ENCODE results near the gene PRDM15.

The PRDM15 gene

GRCh38 chr21:41898998-41899397 is 19.9 kb upstream of the PRDM15 start:
- Histone ChIP-seq H3K36me3 (ENCODE audit: insufficient read depth, low read length) (no peaks in the 10 kb centered on the region; the same call in 1 of the 2 replicates), H3K4me1 (ENCODE audit: insufficient read depth, low read length) (peaks cover 23% of the 10 kb centered on the region), H3K9ac (ENCODE audit: low read depth, low read length) (no peak overlapping the region)

GRCh38 chr21:41897700-41898099 is 18.6 kb upstream of the PRDM15 start:
- Histone ChIP-seq H3K36me3 (ENCODE audit: insufficient read depth, low read length) (no peaks in the 10 kb centered on the region; the same call in 1 of the 2 replicates), H3K4me1 (ENCODE audit: insufficient read depth, low read length) (peaks cover 23% of the 10 kb centered on the region), H3K9ac (ENCODE audit: low read depth, low read length) (no peak overlapping the region), H3K9me3 (ENCODE audit: control insufficient read depth, insufficient read depth, low read length) (no peaks in the 10 kb centered on the region)

More at GRCh38 chr21:41898998-41899397, 19.9 kb upstream of the PRDM15 start:
- no peaks in the 10 kb centered on the region for H3K9me3 ChIP-seq (ENCODE audit: control insufficient read depth, insufficient read depth, low read length)

GRCh38 chr21:41897047-41897669 is 18.0 kb upstream of the PRDM15 start:
- no peaks in the 10 kb centered on the region; the same call in 1 of the 2 replicates for H3K36me3 ChIP-seq (ENCODE audit: insufficient read depth, low read length)
- H3K4me1 ChIP-seq (ENCODE audit: insufficient read depth, low read length) = peaks cover 23% of the 10 kb centered on the region
- no peaks in the 10 kb centered on the region for H3K9me3 ChIP-seq (ENCODE audit: control insufficient read depth, insufficient read depth, low read length)
- H3K9ac ChIP-seq (ENCODE audit: low read depth, low read length) = no peak overlapping the region

GRCh38 chr21:41895643-41896493 is 16.7 kb upstream of the PRDM15 start:
- peaks cover 23% of the 10 kb centered on the region for H3K4me1 ChIP-seq (ENCODE audit: insufficient read depth, low read length)

DNA sequence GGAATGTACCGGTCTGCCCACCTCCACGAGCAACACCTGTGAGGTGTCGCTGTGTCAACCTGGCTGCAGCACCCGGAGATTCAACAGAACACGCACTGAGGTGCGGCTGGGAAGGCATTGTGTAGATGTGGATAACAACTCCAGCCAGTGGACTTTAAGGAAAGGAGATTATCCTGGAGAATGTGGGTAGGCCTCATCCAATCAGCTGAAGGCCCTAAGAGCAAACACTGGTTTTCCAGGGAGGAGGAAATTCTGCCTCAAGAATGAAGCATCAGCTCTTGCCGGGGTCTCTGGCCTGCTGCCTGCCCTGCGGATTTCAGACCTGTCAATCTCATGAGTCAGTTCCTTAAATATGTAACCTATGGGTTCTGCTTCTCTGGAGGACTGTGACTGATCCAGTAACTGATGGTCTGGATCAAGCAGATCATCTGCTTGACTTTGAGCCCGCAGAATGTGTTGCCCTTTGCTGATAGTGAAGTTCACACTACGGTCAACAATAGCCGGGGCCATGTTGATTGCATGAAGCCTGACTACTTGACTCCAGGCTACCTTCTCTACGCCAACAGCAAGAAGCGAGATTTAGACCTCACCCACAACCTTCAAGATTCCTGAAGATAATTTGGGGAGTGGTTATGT is 15.9 kb upstream of the PRDM15 start:
- no peak overlapping the region for H3K9ac ChIP-seq (ENCODE audit: low read depth, low read length)
- H3K36me3 ChIP-seq (ENCODE audit: insufficient read depth, low read length) = no peaks in the 10 kb centered on the region
- peaks cover 23% of the 10 kb centered on the region for H3K4me1 ChIP-seq (ENCODE audit: insufficient read depth, low read length)
- H3K9me3 ChIP-seq (ENCODE audit: control insufficient read depth, insufficient read depth, low read length) = no peaks in the 10 kb centered on the region

More at GRCh38 chr21:41895643-41896493, 16.7 kb upstream of the PRDM15 start:
- Histone ChIP-seq H3K9me3 (ENCODE audit: control insufficient read depth, insufficient read depth, low read length) (no peaks in the 10 kb centered on the region), H3K36me3 (ENCODE audit: insufficient read depth, low read length) (no peaks in the 10 kb centered on the region), H3K9ac (ENCODE audit: low read depth, low read length) (no peak overlapping the region)

- Histone ChIP-seq H3K9ac (ENCODE audit: low read depth, low read length) (no peak overlapping the region), H3K36me3 (ENCODE audit: insufficient read depth, low read length) (no peaks in the 10 kb centered on the region), H3K4me1 (ENCODE audit: insufficient read depth, low read length) (peaks cover 23% of the 10 kb centered on the region), H3K9me3 (ENCODE audit: control insufficient read depth, insufficient read depth, low read length) (no peaks in the 10 kb centered on the region)
Measured at GRCh38 chr21:41894511-41894910, 15.4 kb upstream of the PRDM15 start.

DNA sequence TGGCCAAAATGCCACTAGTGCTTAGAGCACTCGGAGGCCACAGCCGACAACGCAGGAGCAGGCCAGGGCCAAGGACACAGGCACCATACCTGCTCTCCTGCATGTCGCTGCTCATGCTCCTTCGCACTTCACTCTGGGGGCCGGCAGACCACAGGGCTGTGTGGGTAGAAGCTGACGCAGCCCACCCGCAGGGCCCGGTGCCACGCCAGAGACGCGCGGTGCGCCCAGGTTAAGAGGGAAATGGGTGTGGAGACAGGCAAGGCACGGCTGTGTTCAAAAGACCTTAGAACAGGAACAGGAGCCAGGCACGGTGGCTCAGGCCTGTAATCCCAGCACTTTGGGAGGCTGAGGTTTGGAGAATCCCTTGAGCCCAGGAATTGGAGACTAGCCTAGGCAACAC is 13.6 kb upstream of the PRDM15 start:
- H3K4me1 ChIP-seq (ENCODE audit: insufficient read depth, low read length) = peaks cover 18% of the 10 kb centered on the region
- no peak overlapping the region for H3K9ac ChIP-seq (ENCODE audit: low read depth, low read length)
- H3K36me3 ChIP-seq (ENCODE audit: insufficient read depth, low read length) = no peaks in the 10 kb centered on the region
- H3K9me3 ChIP-seq (ENCODE audit: control insufficient read depth, insufficient read depth, low read length) = no peaks in the 10 kb centered on the region

- H3K4me1 ChIP-seq (ENCODE audit: insufficient read depth, low read length) = peaks cover 5% of the 10 kb centered on the region
- H3K9me3 ChIP-seq (ENCODE audit: control insufficient read depth, insufficient read depth, low read length) = no peaks in the 10 kb centered on the region
- no peak overlapping the region for H3K9ac ChIP-seq (ENCODE audit: low read depth, low read length)
- H3K36me3 ChIP-seq (ENCODE audit: insufficient read depth, low read length) = no peaks in the 10 kb centered on the region
Measured at GRCh38 chr21:41891132-41891531, 12.0 kb upstream of the PRDM15 start.

DNA sequence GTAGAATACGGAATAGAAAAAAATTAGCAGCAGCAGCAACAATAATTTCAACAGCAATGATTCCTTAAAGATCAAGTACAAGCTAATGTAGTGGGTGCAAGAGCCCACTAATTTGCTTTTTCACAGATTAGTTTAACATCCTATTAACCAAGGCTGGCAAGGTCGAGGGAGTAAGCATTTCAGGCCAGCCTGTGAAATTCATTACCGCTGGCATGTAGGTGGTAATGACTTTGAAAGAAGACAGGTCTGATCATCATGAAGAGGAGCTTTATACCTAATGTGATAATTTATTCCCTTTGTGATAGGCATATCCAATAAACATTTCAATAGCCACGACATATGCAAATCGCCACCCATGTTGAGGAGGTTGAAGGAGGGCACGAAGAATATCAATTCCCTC is 11.2 kb upstream of the PRDM15 start:
- Histone ChIP-seq H3K9me3 (ENCODE audit: control insufficient read depth, insufficient read depth, low read length) (no peaks in the 10 kb centered on the region), H3K4me1 (ENCODE audit: insufficient read depth, low read length) (peaks cover 1% of the 10 kb centered on the region; the same call in 1 of the 2 replicates), H3K9ac (ENCODE audit: low read depth, low read length) (no peak overlapping the region), H3K36me3 (ENCODE audit: insufficient read depth, low read length) (no peaks in the 10 kb centered on the region)

DNA sequence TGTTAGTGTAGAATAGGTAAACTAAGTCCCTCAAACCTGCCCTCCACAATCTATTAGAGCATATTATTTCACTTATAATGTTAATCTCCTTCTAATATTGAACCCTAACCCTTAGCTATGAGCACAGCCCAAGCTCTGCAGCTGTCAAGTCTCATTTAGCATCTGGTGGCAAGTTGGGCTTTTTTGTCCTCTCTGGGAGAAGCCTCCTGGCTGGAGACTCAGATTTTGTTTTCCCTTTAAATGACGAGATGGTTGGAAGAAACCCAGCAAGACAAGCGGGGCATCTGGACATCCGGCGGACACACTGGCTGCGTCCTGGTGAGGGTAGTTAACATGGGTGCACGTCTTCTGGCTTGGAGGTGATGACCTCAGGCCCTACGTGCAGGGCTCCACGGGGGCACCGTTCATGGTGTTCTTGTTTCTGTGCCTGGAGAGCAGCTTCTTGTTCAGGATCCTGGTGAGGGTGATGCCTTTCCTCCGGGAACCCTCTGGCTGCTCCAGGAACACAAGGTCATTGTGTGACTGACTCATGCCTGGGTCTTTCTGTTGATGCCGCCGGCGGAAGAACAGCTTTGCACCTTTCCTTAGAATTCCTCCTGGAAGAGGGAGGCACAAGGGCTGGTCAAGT is 9.7 kb upstream of the PRDM15 start:
- Histone ChIP-seq H3K4me1 (ENCODE audit: insufficient read depth, low read length) (peaks cover 8% of the 10 kb centered on the region; the same call in 1 of the 2 replicates), H3K36me3 (ENCODE audit: insufficient read depth, low read length) (no peaks in the 10 kb centered on the region), H3K9ac (ENCODE audit: low read depth, low read length) (no peak overlapping the region), H3K9me3 (ENCODE audit: control insufficient read depth, insufficient read depth, low read length) (no peaks in the 10 kb centered on the region)

DNA sequence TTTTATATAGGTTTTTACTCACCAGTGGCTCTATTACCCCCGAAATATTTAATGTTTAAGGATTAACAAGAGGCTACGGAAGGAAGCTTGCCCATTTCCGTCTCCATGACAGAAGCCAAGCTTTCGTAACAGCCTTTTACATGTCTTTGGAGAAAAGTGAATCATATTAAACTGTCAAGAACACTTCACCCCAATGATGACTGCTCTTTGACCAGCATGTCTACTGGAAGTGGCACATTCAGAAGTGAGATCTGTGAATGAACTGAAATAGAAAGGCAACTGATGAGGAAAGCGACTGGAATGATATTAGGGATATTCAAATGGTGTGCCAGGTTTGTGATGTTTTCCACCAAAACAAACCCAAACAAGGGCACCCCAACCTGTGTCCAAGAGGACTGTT is 8.5 kb upstream of the PRDM15 start:
- H3K9ac ChIP-seq (ENCODE audit: low read depth, low read length) = no peak overlapping the region
- H3K36me3 ChIP-seq (ENCODE audit: insufficient read depth, low read length) = no peaks in the 10 kb centered on the region
- peaks cover 8% of the 10 kb centered on the region; the same call in 1 of the 2 replicates for H3K4me1 ChIP-seq (ENCODE audit: insufficient read depth, low read length)
- H3K9me3 ChIP-seq (ENCODE audit: control insufficient read depth, insufficient read depth, low read length) = no peaks in the 10 kb centered on the region

DNA sequence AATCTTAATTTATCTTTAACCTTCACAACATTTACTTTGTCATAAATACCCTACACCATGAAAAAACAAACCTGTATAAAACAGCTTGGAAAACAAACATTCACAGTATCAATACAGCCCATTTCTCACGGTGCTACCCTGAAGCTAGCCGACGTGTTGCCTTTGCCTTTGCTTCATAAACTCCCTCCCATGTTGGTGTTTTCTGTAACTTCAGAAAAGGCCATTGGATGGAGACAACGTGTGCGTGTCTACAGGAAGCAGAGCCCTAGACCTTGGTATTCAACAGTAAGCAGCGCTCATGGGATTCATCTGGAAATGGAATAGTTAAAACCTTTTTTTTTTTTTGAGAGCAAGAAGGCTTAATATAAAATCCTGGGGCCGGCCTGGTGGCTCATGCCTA is 7.2 kb upstream of the PRDM15 start:
- H3K9me3 ChIP-seq (ENCODE audit: control insufficient read depth, insufficient read depth, low read length) = no peaks in the 10 kb centered on the region
- no peak overlapping the region for H3K9ac ChIP-seq (ENCODE audit: low read depth, low read length)
- H3K4me1 ChIP-seq (ENCODE audit: insufficient read depth, low read length) = peaks cover 8% of the 10 kb centered on the region; the same call in 1 of the 2 replicates
- no peaks in the 10 kb centered on the region for H3K36me3 ChIP-seq (ENCODE audit: insufficient read depth, low read length)

DNA sequence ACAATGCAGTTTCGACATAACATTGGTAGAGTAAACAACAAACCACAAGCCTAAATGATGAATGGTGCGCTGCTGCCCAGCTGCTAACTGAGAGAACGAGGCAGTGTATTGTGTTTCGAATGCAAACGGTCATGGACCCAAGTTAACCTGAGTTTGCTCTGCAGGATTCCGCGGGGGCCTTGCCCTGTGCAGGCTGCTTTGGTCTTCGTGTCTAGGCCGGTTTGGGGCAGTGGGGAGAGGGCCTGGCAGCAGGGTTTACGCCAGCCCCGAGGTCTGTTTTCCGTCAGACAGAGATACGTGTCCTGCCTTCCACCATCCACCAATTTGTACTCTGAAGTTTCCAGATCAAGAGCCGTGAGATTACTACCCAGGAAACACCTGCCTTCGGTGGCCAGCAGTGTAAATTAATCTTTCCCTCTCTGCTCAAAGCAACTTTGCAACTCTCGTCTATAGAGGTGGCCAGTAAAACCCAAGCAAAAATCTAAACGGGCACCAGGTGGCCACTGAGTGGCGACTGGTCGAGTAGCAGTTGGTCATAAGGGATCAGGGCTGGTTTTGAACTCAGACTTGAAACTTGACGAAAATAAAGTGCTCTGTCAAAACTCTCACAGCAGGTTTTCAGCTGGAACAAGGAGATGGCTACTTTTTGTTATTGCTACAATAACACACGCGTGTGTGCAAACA is 6.3 kb upstream of the PRDM15 start:
- no peaks in the 10 kb centered on the region for H3K36me3 ChIP-seq (ENCODE audit: insufficient read depth, low read length)
- H3K9ac ChIP-seq (ENCODE audit: low read depth, low read length) = no peak overlapping the region
- H3K4me1 ChIP-seq (ENCODE audit: insufficient read depth, low read length) = peaks cover 8% of the 10 kb centered on the region; the same call in 1 of the 2 replicates
- H3K9me3 ChIP-seq (ENCODE audit: control insufficient read depth, insufficient read depth, low read length) = no peaks in the 10 kb centered on the region

All from ES-I3 (cell line).